SK-N-SH (cell line): ENCODE data around the gene USP1. TPM values are rescaled to one million over a fixed set of nuclear protein-coding genes. Genes with fewer than 3 reads are reported as not detected.

Source experiments
- CTCF ChIA-PET: fragments of 300-600, 350-600 bp; formaldehyde crosslinking; extraction: SDS; loops from one replicate; lab custom pipeline; 2021; lab: Yijun Ruan, JAX
- POLR2A ChIA-PET: fragments of 350-600 bp; sonication (Branson Sonifier 250); formaldehyde crosslinking; extraction: SDS; loops from one replicate; lab custom pipeline; 2020; ENCODE audit warnings: antibody characterized with exemption, inconsistent platforms; lab: Yijun Ruan, JAX
- DNase-seq: peaks from one replicate; pipeline ENCODE4 v3.0.0; 2012
- H2AFZ ChIP-seq: fragments of 200-600 bp; sonication (generic); 2 replicates; pipeline ENCODE4 v1.8.1; 2016; ENCODE audit warnings: antibody characterized with exemption, mild to moderate bottlenecking, low read depth
- H3F3A ChIP-seq: fragments of 200-600 bp; sonication (generic); replicated peaks from 2 replicates; pipeline ENCODE3; 2016; ENCODE audit warnings: antibody characterized with exemption, mild to moderate bottlenecking; ENCODE audit not compliant: insufficient read depth
- H3K27ac ChIP-seq, 2 experiments: fragments of 200-500 bp in 1 of 2; fragments of 200-600 bp in 1 of 2; sonication (Bioruptor generic) in 1 of 2; sonication (generic), shearing (Covaris generic) in 1 of 2; 2 replicates each; pipeline versions ENCODE4 v1.5.1 to v1.6.1; 2014 to 2016; ENCODE audit warnings: low read depth in 2 of 2, inconsistent platforms in 1 of 2, low read length in 1 of 2, mild to moderate bottlenecking in 1 of 2, mixed read lengths in 1 of 2
- H3K27me3 ChIP-seq: fragments of 200-600 bp; sonication (generic), shearing (Covaris generic); 2 replicates; pipeline ENCODE4 v1.6.1; 2016; ENCODE audit warnings: mixed run types; ENCODE audit not compliant: insufficient read depth
- H3K36me3 ChIP-seq, 2 experiments: fragments of 200-500 bp in 1 of 2; fragments of 200-600 bp in 1 of 2; sonication (Bioruptor generic) in 1 of 2; sonication (generic) in 1 of 2; replicated peaks in 1 of 2; 2 replicates each; pipeline versions ENCODE3 to v1.5.1; 2014 to 2016; ENCODE audit warnings: low read length in 1 of 2, mild to moderate bottlenecking in 1 of 2; ENCODE audit not compliant: insufficient read depth in 2 of 2, control insufficient read depth in 1 of 2
- H3K4me1 ChIP-seq, 2 experiments: fragments of 200-500 bp in 1 of 2; fragments of 200-600 bp in 1 of 2; sonication (Bioruptor generic) in 1 of 2; sonication (generic), shearing (Covaris generic) in 1 of 2; 2 replicates each; pipeline versions ENCODE4 v1.5.1 to v1.6.1; 2014 to 2016; ENCODE audit warnings: low read depth in 1 of 2, low read length in 1 of 2, mixed run types in 1 of 2; ENCODE audit not compliant: insufficient read depth in 2 of 2, control insufficient read depth in 1 of 2
- H3K4me2 ChIP-seq: fragments of 200-600 bp; sonication (generic), shearing (Covaris generic); 2 replicates; pipeline ENCODE4 v1.6.1; 2017; ENCODE audit warnings: mixed run types
- H3K4me3 ChIP-seq, 2 experiments: fragments of 200-500 bp in 1 of 2; fragments of 200-600 bp in 1 of 2; sonication (Bioruptor generic) in 1 of 2; sonication (generic), shearing (Covaris generic) in 1 of 2; 2 replicates each; pipeline versions ENCODE4 v1.5.1 to v1.8.1; 2014 to 2016; ENCODE audit warnings: low read depth in 2 of 2, inconsistent platforms in 1 of 2, low read length in 1 of 2, mild to moderate bottlenecking in 1 of 2, mixed read lengths in 1 of 2, moderate library complexity in 1 of 2
- H3K79me2 ChIP-seq: fragments of 200-600 bp; sonication (generic); 2 replicates; pipeline ENCODE4 v1.8.1; 2017; ENCODE audit warnings: mild to moderate bottlenecking; ENCODE audit not compliant: insufficient read depth
- H3K9ac ChIP-seq: fragments of 200-600 bp; sonication (generic); 2 replicates; pipeline ENCODE4 v1.6.1; 2017; ENCODE audit warnings: mixed run types
- H3K9me2 ChIP-seq: fragments of 200-600 bp; sonication (generic); 2 replicates; pipeline ENCODE4 v1.6.1; 2017; ENCODE audit warnings: mixed run types
- H3K9me3 ChIP-seq: fragments of 200-600 bp; sonication (generic); 2 replicates; pipeline ENCODE4 v1.6.1; 2017; ENCODE audit warnings: mixed run types, mild to moderate bottlenecking, moderate library complexity
- H4K20me1 ChIP-seq: fragments of 200-600 bp; sonication (generic); 2 replicates; pipeline ENCODE4 v1.6.1; 2017; ENCODE audit warnings: mild to moderate bottlenecking, mixed run types; ENCODE audit not compliant: insufficient read depth
- EP300 ChIP-seq, 2 experiments: IDR thresholded peaks; 2 replicates each; pipeline versions ENCODE4 v1.4.0 to v1.6.1; 2012; ENCODE audit warnings: borderline replicate concordance in 1 of 2, low read depth in 1 of 2, low read length in 1 of 2
- FOSL2 ChIP-seq: IDR thresholded peaks from 2 replicates; pipeline ENCODE4 v1.4.0; 2012; ENCODE audit warnings: low read depth, mild to moderate bottlenecking, moderate library complexity, borderline replicate concordance
- GATA2 ChIP-seq: sonication (generic); formaldehyde crosslinking; IDR thresholded peaks from 2 replicates; pipeline ENCODE4 v1.5.0; 2020; ENCODE audit warnings: mild to moderate bottlenecking, missing genetic modification reagents
- MEF2A ChIP-seq: IDR thresholded peaks from 2 replicates; pipeline ENCODE4 v1.4.0; 2012; ENCODE audit warnings: low read depth, borderline replicate concordance
- NRF1 ChIP-seq: IDR thresholded peaks from 2 replicates; pipeline ENCODE4 v1.6.1; 2012; ENCODE audit warnings: low read depth, mild to moderate bottlenecking, low read length
- POLR2AphosphoS5 ChIP-seq: IDR thresholded peaks from 2 replicates; pipeline ENCODE4 v1.6.1; 2012; ENCODE audit warnings: low read depth, low read length
- RAD21 ChIP-seq: IDR thresholded peaks from 2 replicates; pipeline ENCODE4 v1.6.1; 2012; ENCODE audit warnings: mild to moderate bottlenecking, low read length
- SMC3 ChIP-seq: IDR thresholded peaks from 2 replicates; pipeline ENCODE4 v1.6.1; 2012; ENCODE audit warnings: low read depth, low read length, improper control_type of control experiment
- WGBS: methylation state at CpG from one replicate; pipeline ENCODE4 v1.1.6; 2017; ENCODE audit warnings: low lambda C conversion rate; 5-methylcytosine and 5-hydroxymethylcytosine counted together
- polyA plus RNA-seq, 3 experiments: library from polyadenylated mRNA; depleted of rRNA; stranded (reverse); fragments of >200 nt; gene quantifications; 2 replicates each; pipeline ENCODE4 v1.2.3, GENCODE V29; 2012
- TF ChIP-seq, protein P1 (sequence below): fragments of 150-350 bp; IDR thresholded peaks from 2 replicates; pipeline ENCODE4 v1.6.1; 2016; ENCODE audit warnings: mild to moderate bottlenecking, low read depth, low read length
- TF ChIP-seq, protein P2 (sequence below): IDR thresholded peaks from 2 replicates; pipeline ENCODE4 v1.6.1; 2012; ENCODE audit warnings: mild to moderate bottlenecking, low read depth, low read length, moderate library complexity
- TF ChIP-seq, protein P3 (sequence below): fragments of 200-600 bp; sonication (generic); IDR thresholded peaks from 2 replicates; pipeline ENCODE4 v1.6.1; 2017; ENCODE audit warnings: antibody characterized with exemption, mild to moderate bottlenecking, moderate library complexity

USP1 gene
- polyA plus RNA-seq, 1 of the 3 experiments (the other 2 are of a cell fraction) = 4.3 TPM

DNA sequence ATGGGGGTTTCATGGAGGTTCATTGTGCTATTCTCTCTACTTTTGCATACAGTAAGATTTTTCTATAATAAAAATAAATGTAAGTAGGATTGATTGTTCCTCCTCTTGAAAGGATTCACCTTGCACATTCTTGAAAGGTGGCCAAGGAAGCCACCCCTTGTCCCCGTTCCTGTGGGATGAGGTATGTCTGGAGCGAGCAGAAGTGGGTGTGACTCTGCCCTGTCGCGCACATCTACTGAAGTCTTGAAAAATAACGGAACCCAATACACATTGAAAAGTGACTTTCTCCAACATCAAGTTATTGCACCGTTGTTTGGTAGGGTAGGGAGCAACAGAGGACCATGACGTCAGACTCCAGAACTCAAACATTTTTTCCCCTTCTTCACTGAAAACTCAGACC is 46.8 kb upstream of the USP1 start:
- no peaks in the 10 kb centered on the region for H3K79me2 ChIP-seq
- H3K27me3 ChIP-seq = no peaks in the 10 kb centered on the region; the same call in 1 of the 2 replicates
- no peak overlapping the region for H3K4me2 ChIP-seq
- DNase-seq = no peak
- TF ChIP-seq NRF1 = no peak
- no peak for TF ChIP-seq FOSL2
- no peak for TF ChIP-seq MEF2A
- TF ChIP-seq POLR2AphosphoS5 = no peak
- no peak for TF ChIP-seq RAD21
- TF ChIP-seq, protein P1, sequence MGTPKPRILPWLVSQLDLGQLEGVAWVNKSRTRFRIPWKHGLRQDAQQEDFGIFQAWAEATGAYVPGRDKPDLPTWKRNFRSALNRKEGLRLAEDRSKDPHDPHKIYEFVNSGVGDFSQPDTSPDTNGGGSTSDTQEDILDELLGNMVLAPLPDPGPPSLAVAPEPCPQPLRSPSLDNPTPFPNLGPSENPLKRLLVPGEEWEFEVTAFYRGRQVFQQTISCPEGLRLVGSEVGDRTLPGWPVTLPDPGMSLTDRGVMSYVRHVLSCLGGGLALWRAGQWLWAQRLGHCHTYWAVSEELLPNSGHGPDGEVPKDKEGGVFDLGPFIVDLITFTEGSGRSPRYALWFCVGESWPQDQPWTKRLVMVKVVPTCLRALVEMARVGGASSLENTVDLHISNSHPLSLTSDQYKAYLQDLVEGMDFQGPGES = no peak
- TF ChIP-seq EP300 (IDR thresholded peaks at IDR 0.05; ENCODE audit: borderline replicate concordance in 1 of 2, low read depth in 1 of 2, low read length in 1 of 2) = no peak
- TF ChIP-seq, all 33 proteins: peak for 0
- ChIA-PET POLR2A (no interaction called here), CTCF (interaction anchor here (1.8 kb wide), 2 partner anchors 18 to 214 kb away, joined by 3 to 8 read pairs; no protein-coding TSS in a partner anchor)
- Histone ChIP-seq H3K9me3 (no peaks in the 10 kb centered on the region), H3F3A (no peaks in the 10 kb centered on the region), H2AFZ (no peak overlapping the region), H3K4me1 (peaks cover 2 to 13% of the 10 kb centered on the region in 2 experiments; a peak in 3 of 4 replicates), H3K4me3 (no peak overlapping the region), H3K27ac (no peak overlapping the region), H4K20me1 (no peaks in the 10 kb centered on the region), H3K9me2 (no peaks in the 10 kb centered on the region), H3K9ac (no peak overlapping the region), H3K36me3 (no peaks in the 10 kb centered on the region)
- WGBS = 89% methylated on average over 7 of the region's 7 CpGs

DNA sequence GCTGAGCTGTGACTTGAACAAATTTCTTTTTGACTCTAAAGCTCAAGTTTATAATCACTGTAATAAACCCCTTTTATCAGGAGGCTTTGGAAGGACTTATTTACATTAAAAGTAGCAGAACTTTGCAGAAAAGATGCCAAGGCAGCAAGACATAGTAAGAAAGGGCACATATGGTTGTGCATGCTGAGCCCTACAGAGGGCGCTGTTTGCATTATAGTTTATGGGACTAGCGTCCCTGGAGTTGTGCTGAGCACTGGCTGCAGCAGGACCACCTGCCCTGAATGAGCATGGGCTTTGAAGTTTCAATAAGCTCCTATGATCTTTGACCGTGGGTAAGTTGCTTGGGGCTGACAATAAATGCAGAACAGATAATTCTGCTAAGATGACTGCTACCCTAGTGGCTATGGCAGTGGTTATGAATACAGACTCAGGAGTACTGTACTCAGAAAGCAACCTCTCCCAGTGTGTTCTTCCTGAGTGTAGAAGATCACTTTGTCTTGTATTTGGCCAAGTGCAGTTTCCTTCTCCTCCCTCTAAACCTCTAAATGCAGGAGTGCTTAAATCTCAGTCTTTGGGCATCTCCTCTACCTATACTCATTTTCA is 45.4 kb upstream of the USP1 start:
- H3K4me3 ChIP-seq = no peak overlapping the region; a peak in 1 of 4 replicates
- no peak overlapping the region for H3K4me2 ChIP-seq
- no peaks in the 10 kb centered on the region; the same call in 1 of the 2 replicates for H3K27me3 ChIP-seq
- no peaks in the 10 kb centered on the region for H4K20me1 ChIP-seq
- H3K9me2 ChIP-seq = no peaks in the 10 kb centered on the region
- H3K9me3 ChIP-seq = no peaks in the 10 kb centered on the region
- POLR2A ChIA-PET = no interaction called here
- H3K79me2 ChIP-seq = no peaks in the 10 kb centered on the region
- TF ChIP-seq SMC3 (no peak), RAD21 (peak; percentile 36), EP300 (IDR thresholded peaks at IDR 0.05; ENCODE audit: borderline replicate concordance in 1 of 2, low read depth in 1 of 2, low read length in 1 of 2) (no peak), GATA2 (CRISPR knock-in tag) (no peak)
- TF ChIP-seq, protein P2, sequence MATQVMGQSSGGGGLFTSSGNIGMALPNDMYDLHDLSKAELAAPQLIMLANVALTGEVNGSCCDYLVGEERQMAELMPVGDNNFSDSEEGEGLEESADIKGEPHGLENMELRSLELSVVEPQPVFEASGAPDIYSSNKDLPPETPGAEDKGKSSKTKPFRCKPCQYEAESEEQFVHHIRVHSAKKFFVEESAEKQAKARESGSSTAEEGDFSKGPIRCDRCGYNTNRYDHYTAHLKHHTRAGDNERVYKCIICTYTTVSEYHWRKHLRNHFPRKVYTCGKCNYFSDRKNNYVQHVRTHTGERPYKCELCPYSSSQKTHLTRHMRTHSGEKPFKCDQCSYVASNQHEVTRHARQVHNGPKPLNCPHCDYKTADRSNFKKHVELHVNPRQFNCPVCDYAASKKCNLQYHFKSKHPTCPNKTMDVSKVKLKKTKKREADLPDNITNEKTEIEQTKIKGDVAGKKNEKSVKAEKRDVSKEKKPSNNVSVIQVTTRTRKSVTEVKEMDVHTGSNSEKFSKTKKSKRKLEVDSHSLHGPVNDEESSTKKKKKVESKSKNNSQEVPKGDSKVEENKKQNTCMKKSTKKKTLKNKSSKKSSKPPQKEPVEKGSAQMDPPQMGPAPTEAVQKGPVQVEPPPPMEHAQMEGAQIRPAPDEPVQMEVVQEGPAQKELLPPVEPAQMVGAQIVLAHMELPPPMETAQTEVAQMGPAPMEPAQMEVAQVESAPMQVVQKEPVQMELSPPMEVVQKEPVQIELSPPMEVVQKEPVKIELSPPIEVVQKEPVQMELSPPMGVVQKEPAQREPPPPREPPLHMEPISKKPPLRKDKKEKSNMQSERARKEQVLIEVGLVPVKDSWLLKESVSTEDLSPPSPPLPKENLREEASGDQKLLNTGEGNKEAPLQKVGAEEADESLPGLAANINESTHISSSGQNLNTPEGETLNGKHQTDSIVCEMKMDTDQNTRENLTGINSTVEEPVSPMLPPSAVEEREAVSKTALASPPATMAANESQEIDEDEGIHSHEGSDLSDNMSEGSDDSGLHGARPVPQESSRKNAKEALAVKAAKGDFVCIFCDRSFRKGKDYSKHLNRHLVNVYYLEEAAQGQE = no peak
- TF ChIP-seq, protein P3, sequence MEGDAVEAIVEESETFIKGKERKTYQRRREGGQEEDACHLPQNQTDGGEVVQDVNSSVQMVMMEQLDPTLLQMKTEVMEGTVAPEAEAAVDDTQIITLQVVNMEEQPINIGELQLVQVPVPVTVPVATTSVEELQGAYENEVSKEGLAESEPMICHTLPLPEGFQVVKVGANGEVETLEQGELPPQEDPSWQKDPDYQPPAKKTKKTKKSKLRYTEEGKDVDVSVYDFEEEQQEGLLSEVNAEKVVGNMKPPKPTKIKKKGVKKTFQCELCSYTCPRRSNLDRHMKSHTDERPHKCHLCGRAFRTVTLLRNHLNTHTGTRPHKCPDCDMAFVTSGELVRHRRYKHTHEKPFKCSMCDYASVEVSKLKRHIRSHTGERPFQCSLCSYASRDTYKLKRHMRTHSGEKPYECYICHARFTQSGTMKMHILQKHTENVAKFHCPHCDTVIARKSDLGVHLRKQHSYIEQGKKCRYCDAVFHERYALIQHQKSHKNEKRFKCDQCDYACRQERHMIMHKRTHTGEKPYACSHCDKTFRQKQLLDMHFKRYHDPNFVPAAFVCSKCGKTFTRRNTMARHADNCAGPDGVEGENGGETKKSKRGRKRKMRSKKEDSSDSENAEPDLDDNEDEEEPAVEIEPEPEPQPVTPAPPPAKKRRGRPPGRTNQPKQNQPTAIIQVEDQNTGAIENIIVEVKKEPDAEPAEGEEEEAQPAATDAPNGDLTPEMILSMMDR = peak; percentile 58
- peak; percentile 21 for DNase-seq
- H3K4me1 ChIP-seq = peaks cover 0 to 2% of the 10 kb centered on the region in 2 experiments; a peak in 1 of 4 replicates
- no peak overlapping the region for H2AFZ ChIP-seq
- no peaks in the 10 kb centered on the region for H3K36me3 ChIP-seq
- WGBS = 12% methylated on average over 2 of the region's 3 CpGs
- no peaks in the 10 kb centered on the region for H3F3A ChIP-seq
- no peak overlapping the region for H3K9ac ChIP-seq
- CTCF ChIA-PET = interaction anchor here (0.7 to 1.8 kb wide), 9 partner anchors 11 to 248 kb away, joined by 3 to 20 read pairs (median 4); no protein-coding TSS in a partner anchor
- H3K27ac ChIP-seq = no peak overlapping the region
